Tibial artery (tissue), 4 donors: Measurements from ENCODE around the gene ENTR1.

Experiments
- DNase-seq, 2 donors: peaks; one replicate each; pipeline ENCODE4 v3.0.0-alpha.2; 2019
- H3K27ac ChIP-seq, 2 donors: fragments of 200-600 bp; sonication (generic) in 1 of 2; 1 replicate in 1 of 2; 2 replicates in 1 of 2; pipeline ENCODE4 v1.5.1; 2018 to 2019; ENCODE audit warnings: mild to moderate bottlenecking in 1 of 2
- H3K27me3 ChIP-seq, 2 donors: fragments of 200-600 bp; sonication (generic) in 1 of 2; one replicate each; pipeline versions ENCODE4 v1.5.1 to v1.6.0; 2016 to 2019
- H3K36me3 ChIP-seq, 3 donors: fragments of 200-600 bp; sonication (generic) in 2 of 3; one replicate each; pipeline ENCODE4 v1.5.1; 2016 to 2019; ENCODE audit warnings: mild to moderate bottlenecking in 2 of 3
- H3K4me1 ChIP-seq, 4 donors: fragments of 200-600 bp; sonication (generic) in 2 of 4; 1 replicate in 3 of 4; 2 replicates in 1 of 4; pipeline ENCODE4 v1.5.1; 2016 to 2019
- H3K4me3 ChIP-seq, 2 donors: fragments of 200-600 bp; sonication (generic) in 1 of 2; 1 replicate in 1 of 2; 2 replicates in 1 of 2; pipeline ENCODE4 v1.5.1; 2018 to 2019; ENCODE audit warnings: mild to moderate bottlenecking in 2 of 2
- H3K9me3 ChIP-seq, 3 donors: fragments of 200-600 bp; sonication (generic) in 1 of 3; one replicate each; pipeline ENCODE4 v1.5.1; 2016 to 2019
- intact Hi-C: fragments of 100-400 bp; cut with DNase I; formaldehyde crosslinking; loops from one replicate; pipeline ENCODE4 v1.15.0; 2023; ENCODE audit warnings: low total_unique reads
- TF ChIP-seq, protein P1 (sequence below), 2 experiments: fragments of 200-600 bp in 1 of 2; fragments of 450-650 bp in 1 of 2; IDR thresholded peaks; one replicate each; pipeline ENCODE4 v1.5.1; 2017 to 2019; ENCODE audit warnings: antibody characterized with exemption in 2 of 2, mild to moderate bottlenecking in 1 of 2, moderate library complexity in 1 of 2

The ENTR1 gene

DNA sequence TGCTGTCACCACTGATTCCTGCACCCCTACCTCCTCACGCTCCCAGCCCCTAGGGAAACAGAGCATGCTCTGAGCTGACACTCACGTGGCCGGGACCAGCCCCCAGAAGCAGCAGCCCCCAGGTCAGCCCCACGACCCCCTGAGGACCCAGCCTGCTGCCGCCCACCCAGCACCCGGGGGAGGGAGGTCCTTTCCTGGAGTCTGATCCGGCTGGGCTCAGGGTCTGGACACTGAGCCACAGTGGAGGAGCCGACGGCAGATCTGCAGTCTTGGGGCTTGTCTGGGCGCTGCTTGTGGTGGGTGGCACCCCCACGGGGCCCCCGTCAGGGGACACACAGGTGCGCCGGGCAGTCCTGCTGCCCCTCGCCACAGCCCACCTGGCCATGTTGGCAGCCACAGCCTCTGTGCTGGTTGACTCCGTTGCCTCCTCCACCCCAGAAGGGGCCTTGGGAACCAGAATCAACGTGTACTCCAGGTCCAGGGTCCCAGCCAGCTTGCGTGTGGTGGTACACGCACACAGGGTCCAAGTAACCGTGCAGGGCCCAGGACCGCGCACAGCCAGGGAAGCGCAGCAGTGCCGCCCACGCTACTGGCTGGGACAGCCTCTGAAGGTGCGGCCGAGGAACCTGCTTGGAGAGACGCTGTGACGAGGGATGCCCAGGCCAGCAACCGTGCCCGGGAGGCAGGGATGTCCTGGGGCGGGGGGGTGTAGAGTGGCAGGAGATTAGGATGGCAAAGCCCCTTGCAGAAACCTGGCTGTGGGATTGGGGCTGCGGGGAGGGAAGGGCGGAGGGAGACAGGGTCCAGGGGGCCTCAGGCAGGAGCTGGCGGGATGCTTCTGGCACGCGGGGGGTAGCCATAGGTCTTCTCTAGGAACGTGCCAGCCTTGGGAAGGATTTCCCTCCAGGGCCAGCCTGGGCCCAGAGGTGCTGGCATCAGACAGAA lies 50.4 kb downstream of the ENTR1 start:
- Histone ChIP-seq H3K27ac (no peak overlapping the region), H3K9me3 (no peaks in the 10 kb centered on the region), H3K36me3 (peaks cover 0 to 57% (median 12%) of the 10 kb centered on the region in 3 donors), H3K27me3 (peaks cover 0 to 5% of the 10 kb centered on the region in 2 donors), H3K4me3 (no peak overlapping the region), H3K4me1 (peaks cover 0 to 35% (median 16%) of the 10 kb centered on the region in 4 donors)
- no peak for DNase-seq
- TF ChIP-seq, protein P1, sequence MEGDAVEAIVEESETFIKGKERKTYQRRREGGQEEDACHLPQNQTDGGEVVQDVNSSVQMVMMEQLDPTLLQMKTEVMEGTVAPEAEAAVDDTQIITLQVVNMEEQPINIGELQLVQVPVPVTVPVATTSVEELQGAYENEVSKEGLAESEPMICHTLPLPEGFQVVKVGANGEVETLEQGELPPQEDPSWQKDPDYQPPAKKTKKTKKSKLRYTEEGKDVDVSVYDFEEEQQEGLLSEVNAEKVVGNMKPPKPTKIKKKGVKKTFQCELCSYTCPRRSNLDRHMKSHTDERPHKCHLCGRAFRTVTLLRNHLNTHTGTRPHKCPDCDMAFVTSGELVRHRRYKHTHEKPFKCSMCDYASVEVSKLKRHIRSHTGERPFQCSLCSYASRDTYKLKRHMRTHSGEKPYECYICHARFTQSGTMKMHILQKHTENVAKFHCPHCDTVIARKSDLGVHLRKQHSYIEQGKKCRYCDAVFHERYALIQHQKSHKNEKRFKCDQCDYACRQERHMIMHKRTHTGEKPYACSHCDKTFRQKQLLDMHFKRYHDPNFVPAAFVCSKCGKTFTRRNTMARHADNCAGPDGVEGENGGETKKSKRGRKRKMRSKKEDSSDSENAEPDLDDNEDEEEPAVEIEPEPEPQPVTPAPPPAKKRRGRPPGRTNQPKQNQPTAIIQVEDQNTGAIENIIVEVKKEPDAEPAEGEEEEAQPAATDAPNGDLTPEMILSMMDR (IDR thresholded peaks at IDR 0.05) = no peak
- intact Hi-C loops = no loop called here

DNA sequence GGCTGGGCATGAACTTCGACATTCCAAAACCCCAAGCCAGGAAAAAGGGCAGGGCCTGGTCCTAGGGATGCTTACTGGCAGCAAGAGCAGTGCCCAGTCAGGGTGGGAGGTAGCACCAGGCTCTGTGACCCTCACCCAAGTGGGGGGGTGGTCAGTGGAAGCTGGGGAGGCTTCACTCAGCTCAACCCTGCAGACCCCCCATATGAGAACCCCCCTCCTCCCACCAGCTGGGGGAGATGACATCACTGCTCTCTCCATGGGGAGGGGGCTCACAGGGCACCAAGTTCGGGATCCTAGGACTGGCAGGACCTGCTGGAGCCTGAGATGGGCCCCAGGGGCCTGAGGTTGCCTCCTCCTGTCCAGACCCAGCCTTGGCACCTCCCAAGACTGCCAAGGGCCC lies 51.5 kb downstream of the ENTR1 start:
- H3K4me1 ChIP-seq = peaks cover 0 to 28% (median 12%) of the 10 kb centered on the region in 4 donors

DNA sequence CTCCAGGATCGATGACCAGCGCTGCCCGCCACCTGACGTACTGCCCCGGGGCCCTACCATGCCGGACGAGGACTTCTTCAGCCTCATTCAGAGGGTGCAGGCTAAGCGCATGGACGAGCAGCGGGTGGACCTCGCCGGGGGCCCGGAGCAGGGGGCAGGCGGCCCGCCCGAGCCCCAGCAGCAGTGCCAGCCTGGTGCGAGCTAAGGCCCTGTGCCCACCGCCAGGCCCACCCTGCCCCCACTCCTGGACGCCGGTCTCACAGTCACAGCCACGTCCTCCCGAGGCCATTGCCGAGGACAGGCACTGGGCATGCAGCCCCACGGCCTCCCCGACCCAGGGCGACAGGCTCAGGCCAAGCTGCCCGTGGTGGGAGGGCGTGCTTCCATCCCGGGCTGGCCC lies 52.4 kb downstream of the ENTR1 start:
- intact Hi-C loops = no loop called here
- H3K27ac ChIP-seq = no peak overlapping the region
- H3K4me3 ChIP-seq = no peak overlapping the region
- DNase-seq = no peak
- no peaks in the 10 kb centered on the region for H3K9me3 ChIP-seq
- TF ChIP-seq, protein P1 (IDR thresholded peaks at IDR 0.05) = no peak
- H3K36me3 ChIP-seq = peaks cover 0 to 57% (median 12%) of the 10 kb centered on the region in 3 donors
- H3K27me3 ChIP-seq = no peaks in the 10 kb centered on the region
- peaks cover 0 to 25% (median 9%) of the 10 kb centered on the region in 4 donors for H3K4me1 ChIP-seq

More for the DNA sequence above, 51.5 kb downstream of the ENTR1 start:
- H3K27me3 ChIP-seq = no peaks in the 10 kb centered on the region
- intact Hi-C loops = no loop called here
- H3K9me3 ChIP-seq = no peaks in the 10 kb centered on the region
- DNase-seq = no peak
- H3K27ac ChIP-seq = no peak overlapping the region
- H3K4me3 ChIP-seq = no peak overlapping the region
- TF ChIP-seq, protein P1 (IDR thresholded peaks at IDR 0.05) = no peak
- peaks cover 0 to 57% (median 12%) of the 10 kb centered on the region in 3 donors for H3K36me3 ChIP-seq

DNA sequence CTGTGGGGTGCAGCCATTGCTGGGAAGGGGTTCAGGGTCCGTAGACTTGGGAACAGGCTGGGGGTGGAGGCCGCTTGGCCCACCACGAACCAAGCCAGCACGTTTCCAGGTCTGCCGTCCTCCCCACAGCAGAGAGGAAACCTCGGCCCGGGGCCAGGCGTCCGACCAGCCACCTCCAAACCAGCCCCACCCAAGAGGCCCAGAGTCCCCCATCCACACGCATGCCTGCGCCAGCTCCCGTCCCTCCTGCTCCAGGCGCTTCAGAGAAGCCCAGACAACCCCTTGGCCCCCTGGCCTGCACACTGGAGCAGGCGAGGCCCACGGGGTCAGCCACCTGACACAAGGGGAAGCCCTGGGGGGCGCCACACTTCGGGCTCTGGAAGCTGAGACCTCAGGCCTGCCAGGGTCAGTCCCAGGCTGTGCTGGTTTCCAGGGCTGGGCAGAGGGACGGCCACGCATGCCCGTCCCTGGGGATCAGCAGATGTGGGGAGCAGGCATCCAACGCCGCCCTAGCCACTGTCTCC lies 53.1 kb downstream of the ENTR1 start:
- Histone ChIP-seq H3K27ac (no peak overlapping the region), H3K4me1 (peaks cover 0 to 17% (median 2%) of the 10 kb centered on the region in 4 donors)
- intact Hi-C loops = no loop called here

More for the DNA sequence above, 53.1 kb downstream of the ENTR1 start:
- Histone ChIP-seq H3K4me3 (no peak overlapping the region), H3K27me3 (no peaks in the 10 kb centered on the region), H3K36me3 (peaks cover 0 to 57% (median 12%) of the 10 kb centered on the region in 3 donors), H3K9me3 (no peaks in the 10 kb centered on the region)
- TF ChIP-seq, protein P1 (IDR thresholded peaks at IDR 0.05) = no peak
- DNase-seq = no peak
